ENCODE data around the gene RRN3.
"Not testable (repeated sequence)": the region's sequence is repeated elsewhere in the genome, so short reads cannot be mapped to it uniquely, and the experiment has no call there.

DNA sequence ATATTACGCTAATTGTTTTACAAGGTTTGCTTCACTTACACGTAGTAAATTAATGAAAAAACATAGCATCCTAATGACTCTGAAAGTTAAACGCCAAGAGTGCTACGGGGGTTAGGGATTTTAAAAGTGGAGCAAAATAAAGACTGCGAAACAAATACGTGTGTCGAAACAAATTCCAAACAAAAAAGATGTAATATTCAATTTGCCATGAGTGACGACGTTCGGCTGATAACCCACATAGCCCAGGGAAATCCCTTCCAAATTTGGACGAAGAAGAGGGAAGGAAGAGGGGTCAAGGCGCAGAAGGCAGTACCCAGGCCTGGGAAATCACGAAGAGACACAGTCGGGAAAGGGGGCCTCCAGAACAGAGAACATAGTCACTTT lies 509 bp downstream of the RRN3 start:
- TF ChIP-seq, protein P1, sequence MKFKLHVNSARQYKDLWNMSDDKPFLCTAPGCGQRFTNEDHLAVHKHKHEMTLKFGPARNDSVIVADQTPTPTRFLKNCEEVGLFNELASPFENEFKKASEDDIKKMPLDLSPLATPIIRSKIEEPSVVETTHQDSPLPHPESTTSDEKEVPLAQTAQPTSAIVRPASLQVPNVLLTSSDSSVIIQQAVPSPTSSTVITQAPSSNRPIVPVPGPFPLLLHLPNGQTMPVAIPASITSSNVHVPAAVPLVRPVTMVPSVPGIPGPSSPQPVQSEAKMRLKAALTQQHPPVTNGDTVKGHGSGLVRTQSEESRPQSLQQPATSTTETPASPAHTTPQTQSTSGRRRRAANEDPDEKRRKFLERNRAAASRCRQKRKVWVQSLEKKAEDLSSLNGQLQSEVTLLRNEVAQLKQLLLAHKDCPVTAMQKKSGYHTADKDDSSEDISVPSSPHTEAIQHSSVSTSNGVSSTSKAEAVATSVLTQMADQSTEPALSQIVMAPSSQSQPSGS (CRISPR knock-in tag; IDR thresholded peaks at IDR 0.05), result not testable (repeated sequence)
- TF ChIP-seq, protein P2, sequence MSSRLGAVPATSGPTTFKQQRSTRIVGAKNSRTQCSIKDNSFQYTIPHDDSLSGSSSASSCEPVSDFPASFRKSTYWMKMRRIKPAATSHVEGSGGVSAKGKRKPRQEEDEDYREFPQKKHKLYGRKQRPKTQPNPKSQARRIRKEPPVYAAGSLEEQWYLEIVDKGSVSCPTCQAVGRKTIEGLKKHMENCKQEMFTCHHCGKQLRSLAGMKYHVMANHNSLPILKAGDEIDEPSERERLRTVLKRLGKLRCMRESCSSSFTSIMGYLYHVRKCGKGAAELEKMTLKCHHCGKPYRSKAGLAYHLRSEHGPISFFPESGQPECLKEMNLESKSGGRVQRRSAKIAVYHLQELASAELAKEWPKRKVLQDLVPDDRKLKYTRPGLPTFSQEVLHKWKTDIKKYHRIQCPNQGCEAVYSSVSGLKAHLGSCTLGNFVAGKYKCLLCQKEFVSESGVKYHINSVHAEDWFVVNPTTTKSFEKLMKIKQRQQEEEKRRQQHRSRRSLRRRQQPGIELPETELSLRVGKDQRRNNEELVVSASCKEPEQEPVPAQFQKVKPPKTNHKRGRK (tag; IDR thresholded peaks at IDR 0.05), result not testable (repeated sequence)
- TF ChIP-seq, protein P3, sequence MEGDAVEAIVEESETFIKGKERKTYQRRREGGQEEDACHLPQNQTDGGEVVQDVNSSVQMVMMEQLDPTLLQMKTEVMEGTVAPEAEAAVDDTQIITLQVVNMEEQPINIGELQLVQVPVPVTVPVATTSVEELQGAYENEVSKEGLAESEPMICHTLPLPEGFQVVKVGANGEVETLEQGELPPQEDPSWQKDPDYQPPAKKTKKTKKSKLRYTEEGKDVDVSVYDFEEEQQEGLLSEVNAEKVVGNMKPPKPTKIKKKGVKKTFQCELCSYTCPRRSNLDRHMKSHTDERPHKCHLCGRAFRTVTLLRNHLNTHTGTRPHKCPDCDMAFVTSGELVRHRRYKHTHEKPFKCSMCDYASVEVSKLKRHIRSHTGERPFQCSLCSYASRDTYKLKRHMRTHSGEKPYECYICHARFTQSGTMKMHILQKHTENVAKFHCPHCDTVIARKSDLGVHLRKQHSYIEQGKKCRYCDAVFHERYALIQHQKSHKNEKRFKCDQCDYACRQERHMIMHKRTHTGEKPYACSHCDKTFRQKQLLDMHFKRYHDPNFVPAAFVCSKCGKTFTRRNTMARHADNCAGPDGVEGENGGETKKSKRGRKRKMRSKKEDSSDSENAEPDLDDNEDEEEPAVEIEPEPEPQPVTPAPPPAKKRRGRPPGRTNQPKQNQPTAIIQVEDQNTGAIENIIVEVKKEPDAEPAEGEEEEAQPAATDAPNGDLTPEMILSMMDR (IDR thresholded peaks at IDR 0.05 in 2 of 3, conservative IDR thresholded peaks at IDR 0.05 in 1 of 3; ENCODE audit: insufficient read depth in 2 of 3, low read depth in 1 of 3, low read length in 3 of 3), result not testable (repeated sequence)
- TF ChIP-seq EP300 (IDR thresholded peaks at IDR 0.05; ENCODE audit: low read length); SAP30 (IDR thresholded peaks at IDR 0.05; ENCODE audit: borderline replicate concordance, insufficient read depth, low read depth, low read length, poor library complexity, severe bottlenecking); DMBX1 (CRISPR knock-in tag; IDR thresholded peaks at IDR 0.05; ENCODE audit: borderline replicate concordance); IRF2 (CRISPR knock-in tag; IDR thresholded peaks at IDR 0.05); NFIC (IDR thresholded peaks at IDR 0.05); POU5F1 (IDR thresholded peaks at IDR 0.05; ENCODE audit: borderline replicate concordance, low read depth, low read length, partially characterized antibody); TBP (optimal IDR thresholded peaks at IDR 0.05; ENCODE audit: low read depth, low read length): not testable (repeated sequence)
- TF ChIP-seq, protein P4, sequence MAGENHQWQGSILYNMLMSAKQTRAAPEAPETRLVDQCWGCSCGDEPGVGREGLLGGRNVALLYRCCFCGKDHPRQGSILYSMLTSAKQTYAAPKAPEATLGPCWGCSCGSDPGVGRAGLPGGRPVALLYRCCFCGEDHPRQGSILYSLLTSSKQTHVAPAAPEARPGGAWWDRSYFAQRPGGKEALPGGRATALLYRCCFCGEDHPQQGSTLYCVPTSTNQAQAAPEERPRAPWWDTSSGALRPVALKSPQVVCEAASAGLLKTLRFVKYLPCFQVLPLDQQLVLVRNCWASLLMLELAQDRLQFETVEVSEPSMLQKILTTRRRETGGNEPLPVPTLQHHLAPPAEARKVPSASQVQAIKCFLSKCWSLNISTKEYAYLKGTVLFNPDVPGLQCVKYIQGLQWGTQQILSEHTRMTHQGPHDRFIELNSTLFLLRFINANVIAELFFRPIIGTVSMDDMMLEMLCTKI (IDR thresholded peaks at IDR 0.05; ENCODE audit: partially characterized antibody), result not testable (repeated sequence)
